HG03025 (cell line): ENCODE measurements around the gene CYTH4.

Experiments used
- ATAC-seq: cut with Tn5 transposase; IDR thresholded peaks from one replicate; pipeline ENCODE4 v1.9.1; 2021; ENCODE audit warnings: mild to moderate bottlenecking, moderate library complexity; ENCODE audit not compliant: unreplicated experiment, low FRiP score

The CYTH4 gene

DNA sequence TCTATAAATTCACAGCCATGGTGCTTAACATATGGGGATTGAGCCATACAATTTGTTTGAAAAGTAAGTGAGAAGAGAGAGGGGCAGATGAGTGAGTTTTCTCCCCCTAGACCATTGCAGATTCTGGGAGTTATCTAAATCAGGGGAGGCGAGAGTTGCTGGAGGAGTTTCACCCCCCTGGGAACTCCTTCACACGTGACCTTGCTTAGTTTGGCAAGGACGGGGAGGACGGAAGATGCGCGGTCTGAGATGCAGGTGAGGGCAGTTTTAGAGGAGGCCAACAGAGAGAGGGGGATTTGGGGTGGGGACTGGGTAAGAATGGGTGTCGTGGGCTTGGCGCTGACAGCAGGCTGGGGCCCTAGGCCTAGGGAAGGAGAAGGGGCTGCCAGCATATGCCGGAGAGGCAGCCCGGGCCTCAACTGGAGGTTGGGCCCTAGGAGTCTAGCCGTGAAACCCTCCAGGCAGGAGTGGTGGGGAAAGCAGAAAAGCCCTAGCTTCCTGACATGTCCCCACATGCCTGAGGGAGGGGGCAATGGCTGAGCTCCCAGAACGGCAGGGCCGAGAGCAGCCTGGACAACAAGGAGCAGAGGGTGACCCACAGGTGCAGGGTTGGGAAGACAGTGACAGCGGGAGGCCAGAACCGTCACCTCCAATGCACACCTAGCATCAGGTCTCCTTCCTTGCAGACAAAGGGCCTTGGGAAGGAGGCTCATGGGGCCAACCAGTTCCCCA, 81.1 kb downstream of the CYTH4 start:
- ATAC-seq: no peak
